Glomerular visceral epithelial cell (primary cell): ENCODE measurements around the gene LYSMD4.
A peak's percentile ranks its signal among the peaks of the same experiment; 100 is the strongest.
"Not testable (repeated sequence)": the region's sequence is repeated elsewhere in the genome, so short reads cannot be mapped to it uniquely, and the experiment has no call there.

ENCODE experiments used
- DNase-seq: peaks from one replicate; pipeline ENCODE4 v3.0.0-alpha.2; 2016; ENCODE audit errors: extremely low spot score

The LYSMD4 gene

DNA sequence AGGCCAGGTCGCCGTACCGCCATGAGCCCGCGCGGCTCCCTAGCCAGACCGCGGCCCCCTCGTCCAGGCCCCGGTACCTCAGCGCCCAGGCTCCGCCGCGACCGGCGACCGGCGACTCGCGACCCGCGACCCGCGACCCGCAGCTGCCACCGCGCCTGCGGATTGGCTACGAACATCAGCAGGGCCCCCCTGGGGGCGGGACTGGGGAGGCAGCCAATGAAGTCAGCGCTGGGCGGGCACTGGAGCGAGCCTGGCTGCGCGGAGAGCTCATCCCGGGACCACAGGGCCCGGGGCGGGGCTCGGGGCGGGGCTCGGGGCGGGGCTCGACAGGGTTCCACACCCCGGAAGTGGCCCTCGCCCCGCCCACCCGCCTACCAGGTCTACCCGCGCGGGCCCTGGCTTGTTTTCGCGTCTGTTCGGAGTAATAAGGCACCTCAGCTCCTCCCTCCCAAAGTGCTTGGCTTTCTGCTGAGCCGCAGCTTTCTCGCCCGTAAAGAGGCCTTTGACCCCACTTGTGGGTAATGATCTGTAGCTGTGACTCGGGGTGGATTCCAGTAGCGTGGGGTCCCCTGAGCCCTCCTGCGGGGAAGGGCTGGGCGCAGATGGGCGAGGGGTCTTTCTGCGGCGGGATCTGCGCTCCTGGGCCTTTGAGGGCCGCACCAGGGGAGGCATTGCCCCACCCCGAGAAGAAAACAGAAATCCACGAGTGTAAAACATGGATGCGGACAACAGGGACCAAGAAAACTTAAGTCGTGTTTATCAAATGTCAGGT lies at the start of gene LYSMD4:
Gene LYSMD4 (minus strand): TSS at position 170 of the 772 bp plus-strand sequence. CDS start 1,438 bp downstream, outside the sequence.
- DNase-seq = peak; percentile 97

DNA sequence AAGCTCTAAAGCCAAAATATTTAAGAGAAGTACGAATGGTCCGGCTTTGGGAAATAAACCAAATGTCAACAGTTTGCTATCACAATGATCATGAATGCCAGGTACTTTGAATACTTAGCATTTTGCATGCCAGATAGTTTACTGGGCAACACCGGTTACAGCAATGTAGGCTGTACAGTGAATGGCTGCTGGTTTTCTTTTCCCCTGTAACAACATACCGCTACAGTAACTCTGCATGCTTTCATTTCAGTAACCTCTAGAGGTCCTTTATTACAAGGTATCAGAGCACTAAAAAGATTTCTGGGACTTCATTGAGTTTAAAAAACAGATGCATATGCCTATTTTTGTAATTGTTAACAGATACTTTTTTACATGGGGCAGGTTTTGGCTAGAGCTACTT lies 48.8 kb upstream of the LYSMD4 start:
- not testable (repeated sequence) for DNase-seq

GRCh38 chr15:99777144-99777543 lies 43.9 kb upstream of the LYSMD4 start:
- DNase-seq = no peak

GRCh38 chr15:99764522-99764921 lies 31.3 kb upstream of the LYSMD4 start:
- DNase-seq = no peak

- no peak for DNase-seq
Observed at GRCh38 chr15:99763827-99764226, 30.6 kb upstream of the LYSMD4 start.

DNA sequence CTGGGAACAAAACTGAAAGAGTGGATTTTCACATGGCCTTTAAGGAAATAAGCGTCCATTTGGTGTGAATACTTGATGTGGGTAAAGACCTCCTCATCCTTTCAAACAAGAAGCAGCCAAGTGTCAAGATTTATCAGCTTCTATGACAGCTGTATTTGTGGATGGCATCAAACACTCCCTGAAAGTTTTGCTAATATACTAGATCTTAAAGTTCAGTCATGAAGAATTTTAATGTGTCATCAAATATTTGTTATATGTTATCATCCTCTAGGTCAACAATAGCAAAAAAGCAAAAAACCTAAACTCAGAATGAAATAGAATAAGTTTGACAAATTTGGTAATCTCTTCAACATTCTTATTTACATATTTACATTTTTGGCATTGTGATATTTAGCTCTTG lies 29.1 kb upstream of the LYSMD4 start:
- DNase-seq = no peak

DNA sequence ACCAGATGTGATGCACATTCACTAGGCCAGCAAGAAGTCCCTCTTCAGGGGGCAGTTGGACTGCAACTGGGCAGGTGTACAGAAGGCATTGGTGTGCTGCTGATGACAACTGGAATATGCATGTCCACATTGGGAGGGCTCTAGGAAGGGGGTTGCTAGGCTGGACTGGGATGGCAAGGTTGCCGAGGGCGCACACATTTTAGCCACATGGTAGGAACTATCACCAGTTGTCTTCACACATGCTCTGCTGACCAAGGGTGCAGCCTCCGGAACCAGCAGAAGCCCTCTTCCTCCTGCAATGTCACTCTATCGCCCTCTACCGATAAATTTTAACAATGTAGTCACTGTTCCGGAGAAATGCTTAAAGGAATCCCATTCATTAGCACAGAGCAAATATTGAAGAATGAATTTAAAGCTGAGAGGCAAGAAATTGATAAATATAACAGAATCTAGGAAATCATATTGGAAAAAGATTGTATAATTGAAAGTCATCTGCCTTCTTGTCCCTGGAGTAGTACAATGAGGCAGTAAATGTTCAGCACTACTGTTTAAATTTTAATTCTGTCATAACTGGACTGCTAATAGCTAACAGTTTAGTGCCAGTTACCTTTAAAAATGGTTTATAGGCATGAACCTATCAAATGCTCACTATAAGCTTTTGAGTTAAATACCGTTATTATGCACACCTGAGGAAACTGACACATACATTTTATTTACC lies 22.6 kb upstream of the LYSMD4 start:
- DNase-seq = peak; percentile 71

- no peak for DNase-seq
Observed at GRCh38 chr15:99753066-99753465, 19.8 kb upstream of the LYSMD4 start.

GRCh38 chr15:99752556-99752955 lies 19.3 kb upstream of the LYSMD4 start:
- DNase-seq = no peak

- DNase-seq = not testable (repeated sequence)
Observed at GRCh38 chr15:99750326-99750725, 17.1 kb upstream of the LYSMD4 start.

- DNase-seq = no peak
Observed at GRCh38 chr15:99749386-99749785, 16.1 kb upstream of the LYSMD4 start.

GRCh38 chr15:99745370-99746086 lies 12.3 kb upstream of the LYSMD4 start:
- no peak for DNase-seq

GRCh38 chr15:99744142-99744541 lies 10.9 kb upstream of the LYSMD4 start:
- no peak for DNase-seq

DNA sequence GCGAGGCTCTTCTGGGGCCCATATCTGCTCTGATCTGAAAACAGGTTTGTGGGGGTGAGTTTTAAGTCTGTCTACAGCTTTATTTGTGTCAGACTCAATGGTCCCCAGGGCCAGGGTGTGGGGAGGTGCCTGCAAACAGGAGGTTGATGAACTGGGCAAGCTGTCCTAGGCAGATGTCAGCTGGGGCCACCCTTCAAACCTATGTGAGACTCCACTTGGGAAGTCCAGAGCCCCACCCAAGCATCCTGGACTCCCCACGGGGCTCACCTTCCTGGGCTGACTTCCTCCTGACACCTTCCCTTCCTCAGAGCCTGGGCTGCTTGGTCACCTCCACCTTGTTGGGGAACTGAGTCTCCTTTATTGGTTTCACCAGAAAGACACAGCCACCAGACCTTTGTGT lies 8.6 kb upstream of the LYSMD4 start:
- no peak for DNase-seq

DNA sequence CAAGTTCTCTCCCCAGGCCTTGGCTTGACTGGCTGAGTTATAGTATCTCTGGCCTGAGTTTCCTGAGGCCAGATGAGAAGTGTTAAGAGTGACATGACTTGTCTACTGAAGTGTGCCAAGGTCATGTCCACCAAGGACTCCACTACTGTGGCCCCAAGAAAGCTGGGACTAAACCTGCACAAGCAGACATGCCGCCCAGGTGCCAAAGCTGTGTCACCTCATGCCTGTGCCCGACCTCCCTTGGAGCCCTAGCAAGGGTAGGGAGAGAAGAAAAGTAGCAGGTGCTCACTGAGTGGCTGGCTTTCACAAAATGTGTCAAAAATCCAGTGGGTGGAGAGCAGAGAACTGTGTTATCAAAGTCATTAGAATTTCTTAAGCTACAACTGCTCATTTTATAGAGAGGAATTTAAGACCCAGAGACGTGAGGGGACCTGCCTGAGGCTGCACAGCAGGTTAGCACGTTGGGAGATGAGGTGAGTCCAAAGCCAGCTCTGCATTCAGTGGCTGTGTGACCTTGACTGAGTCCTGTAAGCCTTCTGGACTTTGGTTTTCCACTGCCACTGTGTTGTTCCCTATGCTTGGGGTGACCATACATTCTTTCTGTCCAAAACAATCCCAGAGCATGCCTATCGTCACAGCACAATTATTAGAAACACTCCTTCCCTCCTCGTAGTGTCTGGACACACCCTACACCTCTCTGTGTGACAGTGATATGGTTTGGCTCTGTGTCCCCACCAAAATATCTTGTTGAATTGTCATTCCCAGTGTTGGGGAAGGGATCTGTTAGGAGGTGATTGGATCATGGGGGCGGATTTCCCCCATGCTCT lies 5.0 kb upstream of the LYSMD4 start:
- no peak for DNase-seq

DNA sequence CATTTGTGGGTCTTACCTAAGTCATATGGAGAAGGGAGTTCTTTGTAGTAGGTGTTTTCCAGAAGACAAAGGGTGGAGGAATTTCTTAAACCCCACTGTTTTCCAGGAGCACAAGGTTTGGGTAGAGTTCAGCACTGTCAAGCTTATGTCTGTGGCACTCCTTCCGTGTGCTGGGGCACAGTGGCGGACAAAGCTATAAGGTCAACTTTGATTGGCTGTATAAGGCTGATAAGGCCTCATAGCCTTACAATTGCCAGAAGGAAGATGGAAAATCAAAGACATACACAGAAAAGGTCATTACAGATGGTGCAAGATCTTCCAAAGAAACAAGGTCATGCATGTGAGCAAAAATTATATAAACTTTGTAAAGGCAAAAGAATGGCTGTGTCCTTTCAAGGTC lies 3.5 kb upstream of the LYSMD4 start:
- no peak for DNase-seq

DNA sequence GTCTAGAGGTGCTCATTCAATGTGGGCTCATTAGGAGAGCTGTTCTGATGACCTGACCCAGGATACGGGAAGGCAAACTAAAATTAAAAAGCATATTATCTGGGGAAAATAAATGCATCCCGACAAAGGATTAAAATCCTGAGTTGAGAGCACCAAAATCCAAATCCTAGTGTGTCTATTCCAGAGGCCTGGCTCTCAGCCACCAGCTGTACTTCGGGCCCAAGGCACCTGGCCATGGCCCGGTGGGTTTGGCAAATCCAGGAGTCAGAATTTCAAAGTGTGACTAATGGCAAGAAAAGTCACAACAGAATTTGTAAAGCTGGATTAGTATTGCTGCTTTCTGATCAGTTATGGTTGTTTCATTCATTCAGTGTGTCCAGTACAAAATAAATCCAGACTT lies 2.6 kb upstream of the LYSMD4 start:
- no peak for DNase-seq

- DNase-seq = no peak
Observed at GRCh38 chr15:99734575-99734974, 1.3 kb upstream of the LYSMD4 start.

GRCh38 chr15:99734040-99734291 lies 729 bp upstream of the LYSMD4 start:
- DNase-seq = not testable (repeated sequence)

DNA sequence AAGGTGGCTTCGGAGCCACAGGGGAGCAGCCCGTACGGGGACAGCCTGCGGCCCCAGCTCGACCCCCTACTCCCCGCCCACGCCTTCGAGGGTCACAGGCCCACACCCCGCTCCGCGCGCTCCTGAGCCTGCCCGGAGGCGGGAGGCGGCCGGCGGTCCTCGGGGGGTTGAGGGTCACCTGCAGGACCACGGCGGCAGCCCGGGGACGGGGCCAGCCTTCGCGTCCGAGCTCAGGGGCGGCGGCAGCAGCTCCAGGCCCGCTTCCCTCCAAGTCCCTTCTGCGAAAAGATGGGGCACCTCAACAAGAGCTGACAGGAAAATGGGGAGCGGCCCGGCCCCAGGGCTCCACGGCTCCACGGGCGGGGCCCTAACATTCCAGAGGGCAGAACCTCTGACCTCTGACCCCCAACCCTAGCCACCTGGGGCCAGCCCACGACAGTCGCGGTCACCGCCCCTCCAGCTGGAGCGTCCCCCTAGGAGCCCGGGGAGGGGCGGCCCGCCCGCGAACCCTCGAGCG lies 428 bp downstream of the LYSMD4 start:
- DNase-seq = peak; percentile 14

GRCh38 chr15:99732124-99732750 lies 1.0 kb downstream of the LYSMD4 start:
- DNase-seq = peak; percentile 23
